Measurements from ENCODE around the gene STYXL1.

The STYXL1 gene

GRCh38 chr7:75998038-75998437 is 49.8 kb downstream of the STYXL1 start:
- no peak for TF ChIP-seq CTCF (IDR thresholded peaks at IDR 0.05; ENCODE audit: insufficient read depth, low read depth, low read length, missing control alignments)
- H3K4me3 ChIP-seq (ENCODE audit: low read depth, low read length): no peak overlapping the region
- no peak for DNase-seq (ENCODE audit: low read depth)

- no peak for TF ChIP-seq CTCF (IDR thresholded peaks at IDR 0.05; ENCODE audit: insufficient read depth, low read depth, low read length, missing control alignments)
- no peak overlapping the region for H3K4me3 ChIP-seq (ENCODE audit: low read depth, low read length)
- no peak for DNase-seq (ENCODE audit: low read depth)
Observed at GRCh38 chr7:75996476-75996875, 51.3 kb downstream of the STYXL1 start.

- TF ChIP-seq CTCF (IDR thresholded peaks at IDR 0.05; ENCODE audit: insufficient read depth, low read depth, low read length, missing control alignments): no peak
- no peak for DNase-seq (ENCODE audit: low read depth)
- H3K4me3 ChIP-seq (ENCODE audit: low read depth, low read length): no peak overlapping the region
Observed at GRCh38 chr7:75995996-75996395, 51.8 kb downstream of the STYXL1 start.

GRCh38 chr7:75995052-75995471 is 52.7 kb downstream of the STYXL1 start:
- DNase-seq (ENCODE audit: low read depth): no peak
- H3K4me3 ChIP-seq (ENCODE audit: low read depth, low read length): no peak overlapping the region
- no peak for TF ChIP-seq CTCF (IDR thresholded peaks at IDR 0.05; ENCODE audit: insufficient read depth, low read depth, low read length, missing control alignments)

GRCh38 chr7:75994388-75995051 is 53.3 kb downstream of the STYXL1 start, which contains the start of gene TMEM120A:
TSS of gene TMEM120A (minus strand) at chr7:75994595. CDS start at chr7:75994570, 25 bp downstream.
- TF ChIP-seq CTCF (IDR thresholded peaks at IDR 0.05; ENCODE audit: insufficient read depth, low read depth, low read length, missing control alignments): no peak
- DNase-seq (ENCODE audit: low read depth): peak; percentile 92
- H3K4me3 ChIP-seq (ENCODE audit: low read depth, low read length): peak within 1 kb of the TSS; percentile 64

GRCh38 chr7:75993689-75994387 is 54.0 kb downstream of the STYXL1 start:
- H3K4me3 ChIP-seq (ENCODE audit: low read depth, low read length): peak overlapping the region; percentile 64
- DNase-seq (ENCODE audit: low read depth): no peak
- TF ChIP-seq CTCF (IDR thresholded peaks at IDR 0.05; ENCODE audit: insufficient read depth, low read depth, low read length, missing control alignments): no peak
